SK-N-SH (cell line): ENCODE results near the gene DNAJC13.

Source experiments
- CTCF ChIP-seq: fragments of 200-600 bp; sonication (generic); IDR thresholded peaks from 2 replicates; pipeline ENCODE4 v1.6.1; 2017; ENCODE audit warnings: antibody characterized with exemption, mild to moderate bottlenecking, moderate library complexity
- POLR2AphosphoS5 ChIP-seq: IDR thresholded peaks from 2 replicates; pipeline ENCODE4 v1.6.1; 2012; ENCODE audit warnings: low read depth, low read length
- RCOR1 ChIP-seq: fragments of 150-350 bp; IDR thresholded peaks from 2 replicates; pipeline ENCODE4 v1.6.1; 2017; ENCODE audit warnings: antibody characterized with exemption, low read length
- REST ChIP-seq: IDR thresholded peaks from 2 replicates; pipeline ENCODE4 v1.6.1; 2012; ENCODE audit warnings: mild to moderate bottlenecking, low read depth, low read length, moderate library complexity
- SIN3A ChIP-seq: IDR thresholded peaks from 2 replicates; pipeline ENCODE4 v1.6.1; 2012; ENCODE audit warnings: low read depth, mild to moderate bottlenecking, low read length, moderate library complexity, borderline replicate concordance
- ZBTB33 ChIP-seq: IDR thresholded peaks from 2 replicates; pipeline ENCODE4 v1.4.0; 2012; ENCODE audit warnings: low read depth, borderline replicate concordance

- TF ChIP-seq ZBTB33 (no peak), RCOR1 (no peak), REST (no peak), CTCF (no peak), POLR2AphosphoS5 (no peak), SIN3A (no peak)
Measured at GRCh38 chr3:132444383-132444782, 27.1 kb downstream of the DNAJC13 start.
